ENCODE measurements around the gene MIER3. TPM values are rescaled to one million over a fixed set of nuclear protein-coding genes. Genes with fewer than 3 reads are reported as not detected.

Gene MIER3
- total RNA-seq, 1 donor from 2014 or later, result 13.4 TPM

- intact Hi-C loops (cut with micrococcal nuclease), result no loop called here
- peak; percentile 53 for DNase-seq
- peak overlapping the region; percentile 77 for H3K4me3 ChIP-seq
- H3K9me3 ChIP-seq (replicated peaks), result peaks cover 7% of the 10 kb centered on the region
- peaks cover 4% of the 10 kb centered on the region for H3K36me3 ChIP-seq
- H3K4me1 ChIP-seq, result peaks cover 21% of the 10 kb centered on the region
- no peaks in the 10 kb centered on the region for H3K27me3 ChIP-seq (ENCODE audit: low read depth)
- peak overlapping the region; percentile 95 for H3K27ac ChIP-seq (replicated peaks)
- TF ChIP-seq, protein P1, sequence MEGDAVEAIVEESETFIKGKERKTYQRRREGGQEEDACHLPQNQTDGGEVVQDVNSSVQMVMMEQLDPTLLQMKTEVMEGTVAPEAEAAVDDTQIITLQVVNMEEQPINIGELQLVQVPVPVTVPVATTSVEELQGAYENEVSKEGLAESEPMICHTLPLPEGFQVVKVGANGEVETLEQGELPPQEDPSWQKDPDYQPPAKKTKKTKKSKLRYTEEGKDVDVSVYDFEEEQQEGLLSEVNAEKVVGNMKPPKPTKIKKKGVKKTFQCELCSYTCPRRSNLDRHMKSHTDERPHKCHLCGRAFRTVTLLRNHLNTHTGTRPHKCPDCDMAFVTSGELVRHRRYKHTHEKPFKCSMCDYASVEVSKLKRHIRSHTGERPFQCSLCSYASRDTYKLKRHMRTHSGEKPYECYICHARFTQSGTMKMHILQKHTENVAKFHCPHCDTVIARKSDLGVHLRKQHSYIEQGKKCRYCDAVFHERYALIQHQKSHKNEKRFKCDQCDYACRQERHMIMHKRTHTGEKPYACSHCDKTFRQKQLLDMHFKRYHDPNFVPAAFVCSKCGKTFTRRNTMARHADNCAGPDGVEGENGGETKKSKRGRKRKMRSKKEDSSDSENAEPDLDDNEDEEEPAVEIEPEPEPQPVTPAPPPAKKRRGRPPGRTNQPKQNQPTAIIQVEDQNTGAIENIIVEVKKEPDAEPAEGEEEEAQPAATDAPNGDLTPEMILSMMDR (IDR thresholded peaks at IDR 0.05; ENCODE audit: borderline replicate concordance), result no peak
These were observed 41.5 kb downstream of the MIER3 start for GRCh38 chr5:56910210-56910965.

DNA sequence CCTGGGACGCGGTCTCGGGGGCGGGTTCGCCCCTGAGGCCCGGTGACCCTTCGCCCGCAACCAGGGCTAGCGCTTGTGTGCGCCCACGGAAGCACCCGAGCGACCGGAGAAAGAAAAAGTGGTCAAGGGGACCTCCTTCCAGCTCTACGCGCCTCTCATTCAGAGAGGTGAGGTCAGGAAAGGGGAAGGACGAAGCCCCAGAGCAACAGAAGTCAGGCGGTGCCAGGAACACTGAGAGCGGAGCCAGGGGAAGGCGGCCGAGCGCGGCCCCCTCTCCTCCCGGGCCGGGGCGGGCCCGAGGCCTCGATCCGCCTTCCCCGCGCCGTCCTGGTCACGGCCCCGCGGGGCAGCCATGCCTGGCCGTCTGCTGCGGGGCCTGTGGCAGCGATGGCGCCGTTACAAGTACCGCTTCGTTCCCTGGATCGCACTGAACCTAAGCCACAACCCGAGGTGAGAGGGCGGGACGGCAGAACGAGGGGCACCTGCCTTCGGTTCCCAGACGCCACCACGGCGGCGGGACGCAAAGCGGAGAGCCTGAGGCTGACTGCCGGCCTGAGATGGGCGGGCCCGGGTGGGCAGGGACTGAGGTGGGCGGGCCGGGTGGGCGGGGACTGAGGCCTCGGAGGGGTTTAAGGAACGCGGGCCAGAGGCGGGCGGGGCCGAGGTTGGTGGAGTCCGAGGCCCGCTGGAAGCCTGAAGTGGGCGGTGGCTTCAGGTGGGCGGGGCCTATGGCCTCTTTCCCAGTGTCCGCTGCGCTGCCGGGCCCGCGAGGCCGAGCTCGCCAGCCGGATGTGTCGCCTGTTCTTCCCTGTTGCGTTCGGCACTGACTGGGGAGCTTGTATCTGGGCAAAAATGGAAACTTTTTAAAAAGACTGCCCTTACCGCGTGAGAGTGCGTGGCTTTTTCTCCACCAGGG lies 42.4 kb downstream of the MIER3 start, which contains the start of gene SETD9:
Gene SETD9, plus strand, starts transcription at position 303 of the 916 bp plus-strand sequence. Its CDS starts 50 bp downstream, at position 353.
- H3K9me3 ChIP-seq (replicated peaks), result peaks cover 7% of the 10 kb centered on the region
- intact Hi-C loops (cut with micrococcal nuclease), result loop anchor here (10.0 kb wide), 1 partner anchor 315 kb away; no protein-coding TSS in a partner anchor
- no peaks in the 10 kb centered on the region for H3K36me3 ChIP-seq
- peak within 1 kb of the TSS; percentile 77 for H3K4me3 ChIP-seq
- no peaks in the 10 kb centered on the region for H3K27me3 ChIP-seq (ENCODE audit: low read depth)
- TF ChIP-seq, protein P1 (IDR thresholded peaks at IDR 0.05; ENCODE audit: borderline replicate concordance), result no peak
- DNase-seq, result peak; percentile 99
- H3K27ac ChIP-seq (replicated peaks), result peak within 1 kb of the TSS; percentile 95
- H3K4me1 ChIP-seq, result peaks cover 21% of the 10 kb centered on the region

- H3K36me3 ChIP-seq, result no peaks in the 10 kb centered on the region
- peaks cover 21% of the 10 kb centered on the region for H3K4me1 ChIP-seq
- peak; percentile 80 for DNase-seq
- TF ChIP-seq, protein P1 (IDR thresholded peaks at IDR 0.05; ENCODE audit: borderline replicate concordance), result no peak
- no peaks in the 10 kb centered on the region for H3K27me3 ChIP-seq (ENCODE audit: low read depth)
- H3K27ac ChIP-seq (replicated peaks), result peak overlapping the region; percentile 95
- intact Hi-C loops (cut with micrococcal nuclease), result loop anchor here (10.0 kb wide), 1 partner anchor 316 kb away; no protein-coding TSS in a partner anchor
- peaks cover 7% of the 10 kb centered on the region for H3K9me3 ChIP-seq (replicated peaks)
- H3K4me3 ChIP-seq, result peak overlapping the region; percentile 77
These were observed 43.0 kb downstream of the MIER3 start for GRCh38 chr5:56908942-56909293.

GRCh38 chr5:56900858-56901578 lies 50.9 kb downstream of the MIER3 start:
- intact Hi-C loops (cut with micrococcal nuclease), result loop anchor here (10.0 kb wide), 1 partner anchor 324 kb away; no protein-coding TSS in a partner anchor
- TF ChIP-seq, protein P1 (IDR thresholded peaks at IDR 0.05; ENCODE audit: borderline replicate concordance), result peak; percentile 82
- Histone ChIP-seq H3K27me3 (ENCODE audit: low read depth) (no peaks in the 10 kb centered on the region), H3K4me3 (no peak overlapping the region), H3K4me1 (no peaks in the 10 kb centered on the region), H3K9me3 (replicated peaks) (no peaks in the 10 kb centered on the region), H3K27ac (replicated peaks) (no peak overlapping the region), H3K36me3 (no peaks in the 10 kb centered on the region)
- DNase-seq, result no peak

DNA sequence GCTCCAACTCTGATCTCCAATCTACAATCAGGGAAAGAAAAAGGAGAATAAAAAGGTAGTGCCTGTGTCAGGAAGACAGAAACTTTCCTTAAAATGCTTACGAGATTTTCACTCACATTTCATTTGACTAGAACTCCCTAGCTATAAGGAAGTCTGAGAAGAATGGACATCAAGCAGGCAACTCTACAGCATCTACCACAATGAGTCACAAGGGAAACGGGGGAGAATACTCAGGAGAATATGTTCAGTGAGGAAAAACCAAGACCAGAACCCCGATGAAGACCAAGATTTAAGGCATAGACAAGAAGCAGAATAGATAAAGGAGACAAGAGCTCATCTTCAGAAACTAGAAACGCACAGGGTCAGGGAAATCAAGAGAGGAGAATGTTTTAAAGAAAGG lies 51.5 kb downstream of the MIER3 start:
- Histone ChIP-seq H3K27ac (replicated peaks) (no peak overlapping the region), H3K36me3 (no peaks in the 10 kb centered on the region), H3K4me1 (no peaks in the 10 kb centered on the region), H3K27me3 (ENCODE audit: low read depth) (no peaks in the 10 kb centered on the region), H3K4me3 (no peak overlapping the region), H3K9me3 (replicated peaks) (no peaks in the 10 kb centered on the region)
- DNase-seq, result no peak
- intact Hi-C loops (cut with micrococcal nuclease), result loop anchor here (10.0 kb wide), 1 partner anchor 324 kb away; no protein-coding TSS in a partner anchor
- TF ChIP-seq, protein P1 (IDR thresholded peaks at IDR 0.05; ENCODE audit: borderline replicate concordance), result no peak

Measured in left ventricle myocardium inferior (tissue), 1 donor.